Measurements from ENCODE around the gene SAT1.

The SAT1 gene

DNA sequence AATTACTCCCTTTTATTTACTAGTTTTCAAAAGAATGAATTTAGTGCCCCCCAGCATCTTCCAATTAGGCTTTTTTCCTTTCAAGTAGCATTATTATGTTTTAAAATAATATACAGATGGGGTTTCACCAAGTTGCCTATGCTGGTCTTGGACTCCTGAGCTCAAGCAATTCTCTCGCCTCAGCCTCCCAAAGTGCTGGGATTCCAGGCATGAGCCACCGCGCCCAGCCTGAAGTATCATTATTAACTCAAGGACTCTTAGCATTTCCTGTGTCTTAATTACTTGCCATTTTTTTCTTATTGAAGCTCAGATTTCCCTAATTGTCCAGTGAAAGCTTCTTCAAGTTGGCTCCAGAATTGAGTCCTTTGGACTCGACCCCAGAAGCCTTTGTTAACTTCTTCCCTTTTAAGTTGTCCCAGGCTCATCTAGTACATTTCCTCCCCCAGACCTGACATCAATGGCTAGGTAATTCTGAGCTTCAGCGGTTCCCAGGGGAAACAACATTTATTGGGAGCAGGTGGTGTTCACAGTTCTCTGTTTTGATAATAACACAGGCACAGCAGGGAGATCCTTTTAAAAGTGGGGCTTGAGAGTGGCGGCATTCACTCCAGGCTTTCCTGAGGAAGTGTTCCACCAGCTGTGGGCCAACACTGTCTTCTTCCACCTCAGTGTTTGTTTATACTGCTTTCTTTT is 10.0 kb downstream of the SAT1 start:
- H2AFZ ChIP-seq (ENCODE audit: low read depth, low read length): no peak overlapping the region
- no peaks in the 10 kb centered on the region for H3K79me2 ChIP-seq (ENCODE audit: low read length)
- no peak for TF ChIP-seq EZH2phosphoT487 (IDR thresholded peaks at IDR 0.05; ENCODE audit: low read depth)
- TF ChIP-seq, protein P1, sequence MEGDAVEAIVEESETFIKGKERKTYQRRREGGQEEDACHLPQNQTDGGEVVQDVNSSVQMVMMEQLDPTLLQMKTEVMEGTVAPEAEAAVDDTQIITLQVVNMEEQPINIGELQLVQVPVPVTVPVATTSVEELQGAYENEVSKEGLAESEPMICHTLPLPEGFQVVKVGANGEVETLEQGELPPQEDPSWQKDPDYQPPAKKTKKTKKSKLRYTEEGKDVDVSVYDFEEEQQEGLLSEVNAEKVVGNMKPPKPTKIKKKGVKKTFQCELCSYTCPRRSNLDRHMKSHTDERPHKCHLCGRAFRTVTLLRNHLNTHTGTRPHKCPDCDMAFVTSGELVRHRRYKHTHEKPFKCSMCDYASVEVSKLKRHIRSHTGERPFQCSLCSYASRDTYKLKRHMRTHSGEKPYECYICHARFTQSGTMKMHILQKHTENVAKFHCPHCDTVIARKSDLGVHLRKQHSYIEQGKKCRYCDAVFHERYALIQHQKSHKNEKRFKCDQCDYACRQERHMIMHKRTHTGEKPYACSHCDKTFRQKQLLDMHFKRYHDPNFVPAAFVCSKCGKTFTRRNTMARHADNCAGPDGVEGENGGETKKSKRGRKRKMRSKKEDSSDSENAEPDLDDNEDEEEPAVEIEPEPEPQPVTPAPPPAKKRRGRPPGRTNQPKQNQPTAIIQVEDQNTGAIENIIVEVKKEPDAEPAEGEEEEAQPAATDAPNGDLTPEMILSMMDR (IDR thresholded peaks at IDR 0.05; ENCODE audit: low read depth, low read length): no peak
- H3K4me3 ChIP-seq (ENCODE audit: low read length): no peak overlapping the region
- no peaks in the 10 kb centered on the region for H3K9me3 ChIP-seq (ENCODE audit: insufficient read depth, low read length)
- H3K4me2 ChIP-seq (ENCODE audit: low read length): no peak overlapping the region
- H3K27me3 ChIP-seq (ENCODE audit: low read depth, low read length): no peaks in the 10 kb centered on the region
- H3K4me1 ChIP-seq (ENCODE audit: low read length): peaks cover 6% of the 10 kb centered on the region
- H3K36me3 ChIP-seq (replicated peaks; ENCODE audit: low read depth, low read length): no peaks in the 10 kb centered on the region
- no peak overlapping the region for H3K9ac ChIP-seq (ENCODE audit: low read length)
- no peaks in the 10 kb centered on the region for H4K20me1 ChIP-seq (ENCODE audit: insufficient read depth, low read length)
- no peak overlapping the region for H3K27ac ChIP-seq (ENCODE audit: low read length)

DNA sequence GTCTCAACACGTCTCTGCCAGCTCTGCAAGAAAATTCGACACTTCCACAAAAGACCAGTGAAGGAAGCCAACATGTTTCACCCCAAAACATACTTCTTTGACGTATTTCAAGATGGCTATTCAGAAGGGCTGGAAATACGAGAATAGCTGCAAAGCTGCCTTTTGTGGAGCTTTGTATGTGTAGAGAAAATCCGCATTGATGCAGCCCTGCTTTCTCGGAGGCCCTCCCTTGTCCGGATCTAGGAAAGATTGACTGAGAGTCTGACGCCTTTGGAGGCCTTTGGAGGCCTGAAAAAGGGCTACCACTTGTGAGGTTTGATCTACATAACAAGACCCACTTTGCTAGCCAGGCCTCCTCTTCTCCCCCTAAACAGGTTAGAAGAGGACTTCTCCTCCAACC is 12.2 kb downstream of the SAT1 start:
- H3K4me1 ChIP-seq (ENCODE audit: low read length): peaks cover 6% of the 10 kb centered on the region
- H3K27ac ChIP-seq (ENCODE audit: low read length): no peak overlapping the region
- H3K9me3 ChIP-seq (ENCODE audit: insufficient read depth, low read length): no peaks in the 10 kb centered on the region
- no peak overlapping the region for H3K4me3 ChIP-seq (ENCODE audit: low read length)
- no peaks in the 10 kb centered on the region for H4K20me1 ChIP-seq (ENCODE audit: insufficient read depth, low read length)
- no peaks in the 10 kb centered on the region for H3K27me3 ChIP-seq (ENCODE audit: low read depth, low read length)
- no peak overlapping the region for H3K9ac ChIP-seq (ENCODE audit: low read length)
- no peak overlapping the region for H3K4me2 ChIP-seq (ENCODE audit: low read length)
- no peaks in the 10 kb centered on the region for H3K36me3 ChIP-seq (replicated peaks; ENCODE audit: low read depth, low read length)
- H3K79me2 ChIP-seq (ENCODE audit: low read length): no peaks in the 10 kb centered on the region
- TF ChIP-seq, protein P1 (IDR thresholded peaks at IDR 0.05; ENCODE audit: low read depth, low read length): no peak
- TF ChIP-seq EZH2phosphoT487 (IDR thresholded peaks at IDR 0.05; ENCODE audit: low read depth): no peak
- no peak overlapping the region for H2AFZ ChIP-seq (ENCODE audit: low read depth, low read length)

DNA sequence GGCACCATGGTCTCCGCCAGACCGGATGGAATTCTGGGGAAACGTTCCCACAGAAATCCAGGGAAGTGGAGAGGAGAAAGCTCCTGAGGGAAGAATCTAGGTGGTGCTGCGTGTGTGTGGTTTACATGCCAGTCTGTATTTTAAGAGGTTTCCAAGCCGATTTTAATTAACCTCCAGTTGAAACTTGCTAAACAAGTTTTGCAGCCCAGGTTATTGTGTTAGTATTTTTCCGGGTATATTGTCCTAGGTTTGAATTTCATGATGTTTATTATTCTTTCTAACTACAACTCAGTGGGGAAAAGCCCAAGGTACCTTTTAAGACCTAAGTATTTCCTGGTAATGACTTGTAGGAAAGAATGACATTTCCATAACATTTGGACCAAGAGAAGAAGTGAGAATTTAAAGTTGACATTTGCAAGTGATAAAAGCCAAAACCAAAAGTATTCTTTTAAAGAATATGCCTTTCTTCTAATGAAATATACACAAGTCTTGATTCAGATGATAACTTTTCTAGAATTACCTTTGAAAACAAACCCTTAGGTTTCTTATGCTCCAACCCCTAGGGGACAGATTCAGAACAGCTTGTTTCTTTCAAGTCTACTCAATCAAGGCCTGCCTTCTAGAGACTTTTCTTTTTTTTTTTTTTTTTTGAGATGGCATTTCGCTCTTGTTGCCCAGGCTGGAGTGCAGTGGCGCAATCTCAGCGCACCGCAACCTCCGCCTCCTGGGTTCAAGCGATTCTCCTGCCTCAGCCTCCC is 14.6 kb downstream of the SAT1 start:
- TF ChIP-seq, protein P1 (IDR thresholded peaks at IDR 0.05; ENCODE audit: low read depth, low read length): no peak
- TF ChIP-seq EZH2phosphoT487 (IDR thresholded peaks at IDR 0.05; ENCODE audit: low read depth): no peak
- Histone ChIP-seq H2AFZ (ENCODE audit: low read depth, low read length) (no peak overlapping the region), H3K4me3 (ENCODE audit: low read length) (no peak overlapping the region), H3K4me1 (ENCODE audit: low read length) (peaks cover 11% of the 10 kb centered on the region), H3K9me3 (ENCODE audit: insufficient read depth, low read length) (no peaks in the 10 kb centered on the region), H3K9ac (ENCODE audit: low read length) (no peak overlapping the region), H4K20me1 (ENCODE audit: insufficient read depth, low read length) (no peaks in the 10 kb centered on the region), H3K27ac (ENCODE audit: low read length) (no peak overlapping the region), H3K27me3 (ENCODE audit: low read depth, low read length) (no peaks in the 10 kb centered on the region), H3K4me2 (ENCODE audit: low read length) (no peak overlapping the region), H3K79me2 (ENCODE audit: low read length) (no peaks in the 10 kb centered on the region), H3K36me3 (replicated peaks; ENCODE audit: low read depth, low read length) (no peaks in the 10 kb centered on the region)

DNA sequence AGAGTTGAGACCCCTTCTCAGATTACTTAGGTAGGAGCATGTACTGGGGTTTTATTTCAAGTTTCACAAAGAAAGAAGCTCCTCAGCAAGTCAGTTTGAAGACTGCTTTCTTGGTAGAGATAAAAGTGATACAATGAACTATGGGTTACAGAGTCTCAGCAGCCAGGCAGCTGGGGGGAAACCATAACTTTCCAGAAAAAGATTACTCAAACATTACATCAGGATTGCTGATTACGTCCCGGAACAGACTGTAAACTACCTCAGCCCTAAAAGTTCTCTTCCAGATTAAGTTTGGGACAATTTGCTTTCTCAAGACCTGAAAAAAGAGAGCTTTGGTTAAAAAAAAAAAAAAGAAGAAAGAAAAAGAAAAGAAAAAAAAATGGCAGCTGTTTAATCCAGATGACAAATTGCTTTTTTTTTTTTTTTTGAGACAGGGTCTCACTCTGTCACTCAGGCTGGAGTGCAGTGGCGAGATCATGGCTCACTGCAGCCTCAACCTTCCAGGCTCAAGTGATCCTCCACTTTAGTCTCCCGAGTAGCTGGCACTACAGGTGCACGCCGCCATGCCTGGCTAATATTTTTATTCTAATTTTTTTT is 16.6 kb downstream of the SAT1 start:
- H3K36me3 ChIP-seq (replicated peaks; ENCODE audit: low read depth, low read length): no peaks in the 10 kb centered on the region
- H3K4me1 ChIP-seq (ENCODE audit: low read length): peaks cover 26% of the 10 kb centered on the region
- no peak overlapping the region for H2AFZ ChIP-seq (ENCODE audit: low read depth, low read length)
- no peak overlapping the region for H3K4me2 ChIP-seq (ENCODE audit: low read length)
- H3K9me3 ChIP-seq (ENCODE audit: insufficient read depth, low read length): no peaks in the 10 kb centered on the region
- no peaks in the 10 kb centered on the region for H4K20me1 ChIP-seq (ENCODE audit: insufficient read depth, low read length)
- H3K9ac ChIP-seq (ENCODE audit: low read length): no peak overlapping the region
- no peak overlapping the region for H3K27ac ChIP-seq (ENCODE audit: low read length)
- TF ChIP-seq EZH2phosphoT487 (IDR thresholded peaks at IDR 0.05; ENCODE audit: low read depth): no peak
- TF ChIP-seq, protein P1 (IDR thresholded peaks at IDR 0.05; ENCODE audit: low read depth, low read length): no peak
- no peak overlapping the region for H3K4me3 ChIP-seq (ENCODE audit: low read length)
- H3K79me2 ChIP-seq (ENCODE audit: low read length): no peaks in the 10 kb centered on the region
- no peaks in the 10 kb centered on the region for H3K27me3 ChIP-seq (ENCODE audit: low read depth, low read length)

Measured in OCI-LY3 (cell line).